ENCODE data around the gene PDK1.

GRCh38 chr2:172551271-172551670 lies 4.6 kb upstream of the PDK1 start:
- TF ChIP-seq GATA3 (IDR thresholded peaks at IDR 0.05; ENCODE audit: low read depth, low read length) (no peak), GATA2 (IDR thresholded peaks at IDR 0.05; ENCODE audit: low read depth, low read length) (no peak)

Data from SH-SY5Y (cell line).